NCI-H2029 treated with DMSO at 0.1 percent for 48 hours (cell line): Measurements from ENCODE around the gene CALHM2.

Source experiments
- DNase-seq: peaks from one replicate; lab custom pipeline; 2025; lab: John Stamatoyannopoulos, UW

Gene CALHM2

GRCh38 chr10:103416436-103417147, 35.6 kb downstream of the CALHM2 start:
- no peak for DNase-seq

GRCh38 chr10:103415581-103415980, 36.6 kb downstream of the CALHM2 start:
- no peak for DNase-seq

GRCh38 chr10:103413564-103413963, 38.6 kb downstream of the CALHM2 start:
- DNase-seq = no peak

- DNase-seq = no peak
Measured at GRCh38 chr10:103397191-103397825, 54.9 kb downstream of the CALHM2 start.

- DNase-seq = no peak
Measured at GRCh38 chr10:103396789-103397087, 55.4 kb downstream of the CALHM2 start.
